Right hindlimb (tissue), 1 donor: Measurements from ENCODE around the gene NCAM2.

Source experiments
- DNase-seq: peaks from one replicate; pipeline ENCODE4 v3.0.0-alpha.2; 2018

NCAM2 gene

DNA sequence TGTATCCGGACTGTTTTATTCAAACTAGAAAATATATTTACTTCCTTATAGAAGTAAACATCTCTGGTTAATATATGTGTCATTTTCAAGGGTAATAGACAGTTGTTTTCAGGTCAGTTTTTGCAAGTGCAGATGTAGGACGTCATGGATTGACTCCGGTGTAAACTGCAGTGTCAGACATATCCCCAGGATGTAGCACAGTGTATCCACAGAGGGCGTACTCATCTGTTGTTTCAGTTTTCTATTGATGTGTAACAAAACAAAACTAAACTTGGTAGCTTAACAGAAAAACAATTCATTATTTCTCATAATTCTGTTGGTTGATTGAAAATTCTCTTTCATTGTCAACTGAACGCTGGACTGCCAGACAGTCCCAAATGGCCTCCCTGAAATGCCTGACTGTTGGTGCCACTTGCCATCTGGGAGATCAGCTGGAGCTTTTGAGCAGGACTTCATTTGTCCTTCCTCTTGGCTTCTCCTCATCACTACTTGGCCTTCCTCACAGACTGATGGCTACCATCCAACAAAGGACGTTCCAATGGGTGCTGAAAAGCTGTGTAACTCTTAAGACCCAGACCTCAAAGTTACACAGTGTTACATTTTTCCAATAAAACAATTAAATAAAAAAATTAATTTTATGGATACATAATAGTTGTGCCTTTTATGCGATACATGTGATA lies 181.6 kb downstream of the NCAM2 start:
- no peak for DNase-seq

DNA sequence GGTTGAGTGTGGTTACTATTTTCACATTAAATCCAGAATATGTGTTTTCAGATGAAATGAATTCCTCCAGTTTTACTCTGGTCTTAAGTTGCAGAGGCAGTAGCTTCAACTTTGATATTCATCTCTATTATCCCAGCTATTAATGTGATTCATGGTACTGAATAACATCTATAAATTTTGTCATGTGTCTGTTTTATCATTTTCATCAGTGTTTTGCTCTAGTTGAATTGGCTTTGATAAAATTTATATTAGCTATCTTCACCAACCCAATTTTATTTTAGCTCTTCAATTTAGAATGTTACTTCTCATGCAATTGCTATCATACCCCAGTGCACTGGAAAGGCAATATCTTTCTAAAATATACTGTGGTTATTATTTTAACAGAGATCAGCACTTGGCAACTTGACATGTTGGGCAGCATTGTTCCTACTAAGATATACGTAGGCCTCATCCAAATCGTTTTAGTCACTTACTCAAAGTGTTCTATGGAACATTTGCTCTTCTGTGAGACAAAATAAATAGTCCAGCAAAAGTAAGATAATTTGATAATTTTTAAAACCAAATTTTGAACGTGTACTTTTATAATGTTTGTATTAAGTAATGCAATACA lies 184.3 kb downstream of the NCAM2 start:
- DNase-seq = no peak

DNA sequence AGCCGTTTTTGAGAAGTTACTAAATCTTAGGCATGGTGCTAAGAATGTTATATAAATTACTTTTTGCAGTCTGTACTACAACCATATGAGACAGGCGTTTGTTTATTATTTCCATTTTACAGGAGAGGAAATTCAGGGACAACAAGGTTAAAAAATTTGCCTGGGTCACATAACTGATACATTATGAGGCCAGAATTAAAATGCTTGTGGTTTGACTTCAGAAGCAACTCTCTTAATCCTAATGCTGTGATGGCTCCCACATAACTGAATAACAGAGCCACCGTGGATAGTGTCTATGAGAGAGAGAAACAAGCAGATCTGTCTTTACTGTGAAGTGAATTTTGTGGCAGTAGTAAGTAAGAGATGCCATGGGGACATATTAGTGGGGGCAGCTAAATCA lies 184.9 kb downstream of the NCAM2 start:
- DNase-seq = no peak

GRCh38 chr21:21184771-21185528 lies 186.7 kb downstream of the NCAM2 start:
- no peak for DNase-seq

- no peak for DNase-seq
Measured at GRCh38 chr21:21187579-21187978, 189.4 kb downstream of the NCAM2 start.

DNA sequence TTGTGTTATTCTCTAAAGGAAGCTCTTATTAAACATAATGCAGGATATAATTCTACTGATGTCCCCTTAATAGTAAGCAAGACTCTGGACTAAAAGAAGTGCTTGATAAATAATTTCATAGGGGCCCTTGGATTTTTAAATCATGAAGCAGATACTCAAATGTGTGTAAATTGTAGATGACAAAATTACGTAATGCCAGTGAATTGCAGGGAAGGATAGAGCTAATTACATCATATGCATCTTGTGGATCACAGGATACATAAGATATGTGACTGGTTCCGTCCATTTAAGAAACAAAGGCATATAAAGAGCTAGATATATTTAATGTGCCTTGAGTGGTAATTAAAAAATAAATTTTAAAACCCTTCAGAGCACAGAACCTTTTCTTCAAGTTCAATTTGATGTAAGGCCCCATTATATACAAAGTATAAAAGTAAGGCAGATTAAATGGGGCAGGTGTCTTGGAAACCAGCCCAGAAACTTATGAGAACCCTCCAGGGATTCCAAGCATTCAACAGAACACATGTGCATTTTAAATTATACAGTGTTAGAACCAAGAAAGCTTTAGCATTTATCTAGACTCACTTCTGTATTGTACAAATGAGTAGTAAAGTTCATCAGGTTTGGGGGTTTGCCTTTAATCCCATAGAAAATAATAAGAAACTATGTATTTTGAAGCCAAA lies 190.4 kb downstream of the NCAM2 start:
- peak; percentile 45 for DNase-seq

DNA sequence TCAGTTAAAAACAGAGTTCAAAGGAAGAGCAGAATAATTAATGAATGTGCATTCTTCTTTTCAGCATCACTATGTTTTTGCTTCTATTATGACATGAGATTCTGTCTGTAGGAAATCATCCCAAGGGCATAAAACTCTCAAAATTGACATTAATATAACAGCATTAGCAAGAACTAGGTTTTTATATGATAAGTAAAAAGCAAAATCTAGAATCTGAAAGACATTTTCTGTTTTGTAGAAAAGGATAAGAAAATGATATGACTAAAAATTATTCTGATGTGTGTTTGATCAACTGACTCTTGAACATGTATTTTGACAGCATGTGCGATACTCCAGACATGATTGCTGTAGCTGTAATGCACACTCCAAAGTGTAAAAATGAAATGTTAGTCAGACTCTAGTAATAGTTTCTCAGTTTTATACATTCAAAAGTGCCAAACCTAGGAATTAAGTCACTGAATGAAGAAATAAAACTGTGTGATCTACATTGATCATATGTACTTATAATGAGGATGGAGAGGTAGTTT lies 197.3 kb downstream of the NCAM2 start:
- no peak for DNase-seq

DNA sequence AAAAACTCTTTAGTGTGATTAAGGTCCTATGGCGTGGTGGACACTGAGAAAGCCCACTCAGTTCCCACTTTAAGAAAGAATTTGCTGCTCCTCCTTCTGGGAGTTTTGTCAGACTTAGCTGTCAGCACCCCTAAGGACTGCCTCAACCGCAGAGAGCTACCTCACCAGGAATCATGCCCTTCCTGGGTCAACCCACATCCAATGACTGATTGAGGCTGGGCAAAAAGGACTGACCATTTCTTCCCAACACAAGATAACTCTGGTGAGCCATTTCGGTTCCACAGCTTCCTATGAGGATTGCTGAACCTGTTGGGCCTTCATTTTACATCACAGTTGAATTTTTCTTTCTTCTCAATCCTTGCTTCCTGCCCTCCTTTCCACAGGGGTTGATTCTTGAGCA lies 197.9 kb downstream of the NCAM2 start:
- DNase-seq = no peak

GRCh38 chr21:21196848-21197247 lies 198.6 kb downstream of the NCAM2 start:
- DNase-seq = no peak

- DNase-seq = no peak
Measured at GRCh38 chr21:21199342-21200102, 201.3 kb downstream of the NCAM2 start.

DNA sequence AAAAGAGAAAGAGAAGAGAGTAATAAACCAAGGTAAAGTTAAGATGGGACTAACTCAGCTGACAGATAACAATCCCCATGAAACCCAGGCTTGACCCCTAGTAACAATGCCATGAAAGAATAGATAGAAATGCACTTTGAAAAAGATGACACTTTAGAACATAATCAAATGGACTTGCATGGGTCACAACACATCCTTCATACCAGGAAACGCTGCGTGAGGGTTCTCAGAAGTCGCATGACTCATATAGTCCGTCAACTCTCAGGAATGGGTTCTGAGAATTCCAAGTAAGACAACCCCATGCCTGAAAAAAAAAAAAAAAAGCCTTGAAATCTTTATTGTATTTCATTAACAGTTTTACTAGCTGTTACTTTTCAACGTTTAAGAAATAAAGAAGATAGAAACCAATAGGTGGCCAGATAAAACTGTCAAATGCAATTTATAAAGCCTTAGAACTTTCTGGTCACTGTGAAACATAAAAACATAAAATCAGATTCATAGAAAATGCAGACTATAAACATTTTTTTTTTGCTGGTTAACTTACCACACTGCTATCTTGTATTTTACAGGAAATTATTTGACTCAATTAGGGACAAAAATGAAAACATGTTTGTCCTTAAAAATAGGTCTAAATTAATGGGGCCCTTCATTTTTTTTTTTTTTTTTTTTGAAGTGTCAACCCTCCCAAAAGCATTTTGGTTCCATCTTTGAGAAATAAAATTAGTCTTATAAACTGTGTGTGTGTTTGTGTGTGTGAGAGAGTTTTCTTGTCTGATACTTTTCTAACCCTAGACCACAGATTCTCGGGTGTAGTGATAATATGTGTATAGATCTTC lies 202.1 kb downstream of the NCAM2 start:
- peak; percentile 25 for DNase-seq

DNA sequence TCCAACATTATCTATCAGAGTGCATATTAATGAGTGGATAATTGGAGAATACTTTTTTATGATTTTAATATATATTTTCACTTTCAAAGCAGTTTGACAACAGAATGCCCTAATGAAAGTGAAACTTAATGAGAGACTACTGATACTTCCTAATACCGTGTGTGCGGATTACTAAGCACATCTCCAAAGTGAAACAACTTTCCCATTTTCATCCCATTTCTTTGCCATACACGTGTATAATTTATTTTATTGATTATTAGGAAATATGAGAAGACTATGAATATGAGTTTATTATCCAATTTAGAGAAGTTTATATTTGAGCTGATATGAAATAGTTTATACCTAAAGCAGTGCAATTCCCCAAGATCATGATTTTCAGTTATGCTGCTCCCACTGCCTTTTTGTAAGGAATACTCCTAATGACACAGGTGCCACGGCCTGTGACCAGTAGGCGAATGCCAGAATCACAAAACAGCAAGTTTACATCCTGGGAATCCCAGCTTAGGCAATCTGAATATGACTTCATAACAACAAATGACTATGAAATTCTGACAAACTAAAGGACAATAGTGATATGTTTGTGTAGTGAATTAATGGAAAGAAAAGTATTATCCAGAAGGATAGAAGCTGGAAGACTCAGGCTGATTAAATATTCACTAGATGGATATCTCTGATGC lies 202.9 kb downstream of the NCAM2 start:
- DNase-seq = no peak

DNA sequence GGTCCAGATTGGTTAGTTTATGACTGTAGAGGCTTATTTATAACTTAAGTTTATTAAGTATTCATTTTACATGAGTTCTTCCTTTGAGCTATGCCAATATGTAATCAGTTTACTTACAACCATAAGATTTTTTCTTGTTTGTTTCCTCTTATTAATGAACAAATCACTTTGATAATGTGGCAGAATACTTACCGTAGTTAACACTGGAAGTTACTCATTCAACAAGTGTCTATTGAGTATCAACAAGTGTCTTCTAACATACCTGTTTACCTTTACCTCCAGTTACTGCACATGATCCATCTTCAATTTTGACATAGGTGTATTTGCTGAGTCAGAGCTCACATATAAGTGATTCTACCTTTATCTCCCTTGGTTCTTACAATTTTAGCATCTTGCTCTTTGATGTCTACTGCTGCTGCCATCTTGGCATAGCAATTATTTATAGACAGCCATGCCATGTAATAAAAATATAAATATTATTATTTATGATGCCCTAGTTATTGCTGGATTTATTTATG lies 205.7 kb downstream of the NCAM2 start:
- DNase-seq = no peak

DNA sequence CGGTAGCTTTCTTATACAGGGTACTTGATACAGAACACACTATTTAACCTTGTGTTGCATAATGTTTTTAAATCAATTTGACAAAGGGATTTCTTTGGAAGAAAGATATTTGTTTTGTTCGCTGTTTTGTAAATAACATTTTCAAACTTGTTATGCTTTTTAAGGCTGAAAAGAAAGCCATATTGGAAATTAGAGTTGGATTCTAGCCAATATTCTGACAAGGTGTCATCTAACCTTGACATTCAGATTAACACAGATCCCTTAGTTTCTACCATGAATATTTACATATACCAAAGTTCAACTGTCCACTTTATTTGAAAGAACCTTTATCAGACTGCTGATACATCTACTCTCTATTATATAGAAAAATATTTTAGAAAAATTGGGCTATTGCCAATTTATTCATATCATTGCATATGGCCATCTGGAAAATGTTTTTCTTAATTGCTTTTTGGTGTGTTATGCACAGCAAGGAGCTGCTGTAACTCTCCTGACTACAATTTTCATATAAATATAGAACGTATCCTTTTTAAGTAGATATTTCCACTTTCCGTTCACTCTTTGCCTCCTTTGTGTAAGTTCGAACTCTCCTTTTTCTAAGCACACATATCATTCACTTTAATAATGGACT lies 206.3 kb downstream of the NCAM2 start:
- no peak for DNase-seq

DNA sequence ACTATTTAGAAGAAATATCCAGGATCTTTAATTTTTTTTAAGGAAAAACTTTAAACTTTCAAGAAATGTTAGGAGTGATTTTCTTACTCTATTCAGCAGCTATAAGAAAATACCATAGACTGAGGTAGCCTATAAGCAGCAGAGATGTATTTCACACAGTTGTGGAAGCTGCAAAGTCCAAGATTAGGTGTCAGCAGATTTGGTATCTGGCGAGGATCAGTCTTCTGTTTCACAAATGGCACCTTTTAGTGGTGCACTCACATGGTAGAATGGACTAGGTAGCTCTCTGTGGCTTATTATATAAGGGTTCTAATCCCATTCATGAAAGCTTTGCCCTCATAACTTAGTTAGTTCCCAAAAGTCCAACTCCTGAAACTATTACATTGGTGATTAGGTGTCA lies 207.4 kb downstream of the NCAM2 start:
- DNase-seq = no peak

- DNase-seq = no peak
Measured at GRCh38 chr21:21210552-21210951, 212.3 kb downstream of the NCAM2 start.

DNA sequence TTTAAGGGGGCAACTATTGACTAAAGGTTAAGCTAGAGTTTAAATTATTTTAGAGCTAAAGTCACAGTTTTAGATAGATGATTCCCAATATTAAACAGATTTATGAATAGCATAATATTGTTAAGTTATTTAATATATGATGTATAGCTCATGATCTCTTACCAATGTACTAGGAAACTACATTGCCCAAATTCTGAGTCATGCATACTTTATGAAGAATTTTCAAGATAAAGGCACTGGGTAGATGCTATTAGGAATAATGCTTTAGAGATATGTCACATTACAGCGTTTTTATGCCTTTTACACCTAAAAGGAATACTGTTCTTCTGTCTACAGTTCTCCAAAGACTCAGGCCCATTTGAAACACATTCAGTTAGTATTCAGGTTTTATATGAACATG lies 215.1 kb downstream of the NCAM2 start:
- DNase-seq = no peak

DNA sequence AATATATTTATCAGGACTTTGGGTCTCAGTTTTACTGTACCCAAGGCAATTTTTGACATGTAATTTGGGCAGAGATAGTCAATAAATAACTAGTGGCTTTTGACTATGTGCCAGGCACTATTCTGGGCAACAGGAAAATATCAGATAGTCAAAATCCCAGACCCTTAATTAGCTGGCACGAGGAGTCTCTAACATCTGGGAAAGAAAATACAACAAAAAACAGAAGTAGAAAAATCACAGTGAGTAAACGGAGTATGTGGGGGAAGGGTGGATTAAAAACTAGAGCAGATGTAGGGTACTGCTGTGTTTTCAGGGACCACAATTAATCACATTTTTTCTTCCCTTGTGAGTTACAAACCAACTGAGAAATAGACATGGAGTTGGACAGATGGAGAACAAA lies 217.8 kb downstream of the NCAM2 start:
- no peak for DNase-seq

- no peak for DNase-seq
Measured at GRCh38 chr21:21226472-21226871, 228.3 kb downstream of the NCAM2 start.

DNA sequence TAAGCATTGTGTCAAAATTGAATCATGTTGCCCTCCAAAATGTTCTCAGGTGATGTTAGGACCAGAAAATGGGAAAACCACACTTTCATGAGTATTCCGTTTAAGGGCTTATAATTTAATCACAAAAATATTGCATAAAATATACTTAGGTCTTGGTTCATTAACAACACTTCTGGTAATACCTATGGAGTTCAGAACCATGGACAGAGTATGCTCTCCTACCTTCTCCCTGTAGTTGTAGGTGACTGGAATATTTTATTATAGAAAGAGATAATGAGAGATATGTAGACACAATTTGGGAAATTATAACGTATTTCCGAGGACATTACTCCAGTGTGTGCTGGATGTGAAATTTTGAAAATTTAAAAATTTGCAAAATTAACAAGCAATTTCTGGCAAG lies 232.5 kb downstream of the NCAM2 start:
- no peak for DNase-seq
